Body of pancreas (tissue), 4 donors: ENCODE measurements around the gene CLASP1.

ENCODE experiments used
- CTCF ChIP-seq, 7 experiments: fragments of 450-650 bp in 4 of 7; fragments of 200-600 bp in 3 of 7; sonication (generic) in 3 of 7; IDR thresholded peaks; one replicate each; pipeline ENCODE4 v1.5.1; 2016 to 2019; ENCODE audit warnings: antibody characterized with exemption in 7 of 7
- POLR2A ChIP-seq, 3 donors: fragments of 450-650 bp; IDR thresholded peaks; one replicate each; pipeline ENCODE4 v1.6.1; 2016; ENCODE audit warnings: antibody characterized with exemption in 3 of 3, mild to moderate bottlenecking in 2 of 3

GRCh38 chr2:121627525-121628050 is 21.7 kb downstream of the CLASP1 start:
- TF ChIP-seq CTCF (IDR thresholded peaks at IDR 0.05) (no peak), POLR2A (IDR thresholded peaks at IDR 0.05) (no peak)
